Measurements from ENCODE around the gene FAHD2A. TPM values are rescaled to one million over a fixed set of nuclear protein-coding genes. Genes with fewer than 3 reads are reported as not detected.
"Not testable (repeated sequence)": the region's sequence is repeated elsewhere in the genome, so short reads cannot be mapped to it uniquely, and the experiment has no call there.

FAHD2A gene
- total RNA-seq, 1 donor from 2014 or later, result 46.3 TPM

DNA sequence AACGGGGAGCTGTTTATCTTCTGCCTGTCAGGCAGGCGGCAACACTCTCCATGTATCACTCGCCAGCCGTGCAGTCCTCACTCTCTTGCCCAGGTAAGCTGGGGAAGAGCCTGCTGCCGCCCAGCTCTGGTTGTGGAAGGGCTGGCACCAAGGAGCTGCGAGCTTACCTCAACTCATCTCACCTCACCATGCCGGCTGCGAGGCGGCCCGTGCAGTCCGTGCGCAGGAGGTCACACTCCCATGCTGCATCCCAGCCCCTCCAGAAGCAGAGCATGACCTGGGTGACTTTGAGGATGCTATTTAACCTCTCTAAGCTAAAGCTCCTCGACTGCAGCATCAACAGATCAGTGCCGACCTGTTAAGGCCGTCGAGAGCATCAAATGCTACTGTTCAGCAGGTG, 13.1 kb downstream of the FAHD2A start:
- DNase-seq; ATAC-seq; intact Hi-C loops (cut with micrococcal nuclease): not testable (repeated sequence)

DNA sequence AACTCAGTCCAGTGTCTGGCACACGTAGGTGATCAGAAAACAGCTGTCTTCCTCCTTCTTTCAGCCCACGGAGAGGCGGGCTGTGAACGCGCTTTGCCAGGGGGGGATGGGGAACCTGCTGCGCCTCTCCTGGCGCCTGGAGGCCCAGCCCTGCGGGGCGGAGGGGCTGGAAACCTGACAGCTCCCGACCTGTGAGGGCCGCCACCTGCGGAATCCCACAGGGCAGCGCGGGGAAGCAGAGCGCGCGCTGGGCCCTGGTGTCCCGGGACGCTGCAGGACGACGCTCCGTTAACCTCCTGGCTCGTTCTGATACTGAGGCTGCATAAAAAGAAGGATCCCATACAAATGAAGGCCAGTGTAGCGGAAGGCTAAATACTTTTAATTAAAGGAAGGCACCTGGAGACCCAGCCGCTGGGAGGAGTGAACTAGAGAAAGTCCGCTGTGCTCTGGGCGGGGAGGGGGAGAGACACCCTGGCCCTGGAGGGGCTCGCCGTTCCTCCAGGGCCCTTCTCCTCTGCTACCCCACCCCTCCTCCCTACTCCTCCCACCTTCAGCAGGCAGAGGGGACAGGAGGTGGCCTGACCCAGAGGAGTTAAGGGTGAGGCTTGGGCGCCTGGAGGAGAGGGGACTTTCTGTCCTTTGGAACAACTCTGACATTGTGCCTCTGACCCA, 24.8 kb downstream of the FAHD2A start:
- ATAC-seq; DNase-seq; intact Hi-C loops (cut with micrococcal nuclease): not testable (repeated sequence)

GRCh38 chr2:95429748-95430467, 27.4 kb downstream of the FAHD2A start:
- intact Hi-C loops (cut with micrococcal nuclease); DNase-seq: not testable (repeated sequence)
- ATAC-seq, result peak; percentile 83

DNA sequence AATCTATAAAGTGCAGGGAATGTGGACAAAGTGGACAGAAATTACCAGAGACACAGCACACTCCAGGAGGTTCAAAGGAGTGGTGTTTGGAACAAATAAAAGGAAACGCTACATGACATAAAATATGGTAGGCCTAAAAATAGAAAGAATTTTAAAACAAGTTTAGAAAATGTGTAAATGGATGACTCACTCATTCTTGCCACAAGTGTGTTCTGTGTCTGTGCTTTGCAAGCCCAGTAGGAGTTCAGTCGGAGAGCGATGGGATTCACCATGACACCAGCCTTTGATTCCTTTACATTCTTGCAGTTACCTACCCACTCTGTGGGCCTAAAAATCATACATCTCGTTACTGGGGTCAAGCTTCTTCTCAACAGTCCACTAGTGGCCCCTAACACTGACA, 30.9 kb downstream of the FAHD2A start:
- ATAC-seq; intact Hi-C loops (cut with micrococcal nuclease); DNase-seq: not testable (repeated sequence)

- DNase-seq; intact Hi-C loops (cut with micrococcal nuclease); ATAC-seq: not testable (repeated sequence)
Measured at GRCh38 chr2:95433973-95434372, 31.5 kb downstream of the FAHD2A start.

DNA sequence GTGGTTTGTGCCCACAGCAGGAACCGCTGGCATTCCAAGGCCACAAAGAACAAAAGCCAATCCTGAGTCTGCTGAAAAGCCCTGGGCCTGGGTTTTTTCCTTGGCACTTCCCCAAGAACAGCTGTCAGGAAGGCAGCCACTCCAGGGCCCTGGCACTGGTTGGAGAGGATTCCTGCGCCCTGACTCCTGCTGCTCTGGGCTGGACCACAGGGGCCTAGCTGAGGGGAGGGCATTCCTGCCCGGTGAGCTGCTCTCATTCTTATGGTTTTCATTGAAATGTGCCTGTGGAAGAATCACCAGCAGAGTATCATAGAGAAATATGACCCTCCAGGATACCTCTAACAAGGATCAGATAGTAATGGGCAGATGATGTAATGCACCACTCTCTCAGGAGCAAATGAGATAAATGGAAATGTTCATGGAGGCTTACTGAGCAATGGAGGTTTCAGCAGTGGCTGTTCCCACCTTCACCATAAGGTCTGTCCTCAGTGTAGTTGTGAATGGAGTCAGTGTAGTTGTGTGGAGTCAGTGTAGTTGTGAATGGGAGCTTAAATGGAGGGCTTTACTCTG, 32.1 kb downstream of the FAHD2A start:
- intact Hi-C loops (cut with micrococcal nuclease), result not testable (repeated sequence)
- DNase-seq (peak; percentile 59), ATAC-seq (peak; percentile 87)

DNA sequence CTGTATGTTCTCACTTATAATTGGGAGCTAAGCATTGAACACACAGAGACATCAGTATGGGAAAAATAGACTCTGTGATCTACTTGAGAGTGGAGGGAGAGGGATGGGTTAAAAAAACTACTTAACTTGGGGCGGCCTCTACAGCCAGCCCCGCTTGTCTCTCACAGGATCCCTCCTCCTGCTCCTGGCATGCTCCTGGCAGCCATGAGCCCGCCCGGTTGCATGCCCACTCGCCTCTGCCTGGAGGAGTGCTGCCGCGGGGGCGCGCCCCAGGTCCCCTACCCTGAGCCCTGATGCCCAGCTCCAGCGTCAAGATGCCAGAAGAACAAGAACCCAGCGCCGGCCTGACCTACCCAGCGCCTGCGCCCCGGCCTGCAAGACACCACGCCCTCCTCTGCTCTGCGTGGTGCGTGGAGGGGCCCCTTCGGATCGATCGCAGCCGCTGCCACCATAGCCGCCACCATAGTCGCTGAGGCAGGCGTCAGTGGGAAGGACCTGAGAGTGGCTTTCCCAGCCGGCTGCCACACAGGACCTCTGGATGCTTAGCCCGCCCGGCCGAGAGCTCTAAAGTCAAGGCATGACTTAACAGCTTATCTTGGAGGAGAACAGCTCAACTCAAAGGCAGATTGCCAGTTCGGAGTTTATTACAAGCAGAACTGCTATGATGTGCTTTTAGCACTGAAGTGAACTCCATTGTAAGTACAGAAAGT, 32.8 kb downstream of the FAHD2A start:
- intact Hi-C loops (cut with micrococcal nuclease); DNase-seq: not testable (repeated sequence)
- ATAC-seq, result peak; percentile 61

DNA sequence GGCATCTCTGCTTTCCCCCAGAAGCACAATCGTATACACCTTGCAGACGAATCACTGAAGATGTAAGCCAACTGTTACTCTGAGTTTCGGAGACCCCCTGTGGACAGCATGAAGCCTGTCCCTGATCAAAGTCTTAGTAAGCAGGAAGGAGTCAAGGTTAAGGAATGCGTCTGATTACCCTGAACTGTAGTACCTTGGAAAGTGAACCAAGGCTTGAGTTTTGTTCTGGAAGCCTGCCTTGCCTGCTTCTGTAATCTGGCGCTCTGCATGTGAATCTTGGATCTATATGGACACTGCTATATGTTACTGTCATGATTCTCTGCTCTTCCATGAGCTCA, 33.3 kb downstream of the FAHD2A start:
- ATAC-seq; intact Hi-C loops (cut with micrococcal nuclease); DNase-seq: not testable (repeated sequence)

GRCh38 chr2:95442474-95443099, 40.1 kb downstream of the FAHD2A start:
- peak; percentile 78 for ATAC-seq
- intact Hi-C loops (cut with micrococcal nuclease); DNase-seq: not testable (repeated sequence)

GRCh38 chr2:95445317-95445716, 42.8 kb downstream of the FAHD2A start:
- DNase-seq; intact Hi-C loops (cut with micrococcal nuclease): not testable (repeated sequence)
- peak; percentile 83 for ATAC-seq

GRCh38 chr2:95463292-95463691, 60.8 kb downstream of the FAHD2A start:
- ATAC-seq; intact Hi-C loops (cut with micrococcal nuclease); DNase-seq: not testable (repeated sequence)

Other genes starting within 250 kb of the FAHD2A start
- gene ZNF514, start 242.9 kb upstream of the FAHD2A start, total RNA-seq, result 15.4 TPM
- 3.6 TPM for gene ZNF2, start 236.9 kb upstream of the FAHD2A start, total RNA-seq
- 3.0 TPM for gene ZNF892, start 195.2 kb upstream of the FAHD2A start, total RNA-seq
- gene PROM2, start 128.3 kb upstream of the FAHD2A start, total RNA-seq, result 0.35 TPM
- gene KCNIP3, start 105.4 kb upstream of the FAHD2A start, total RNA-seq, result 5.3 TPM
- not detected for gene TRIM43B, start 82.0 kb downstream of the FAHD2A start, total RNA-seq
- gene TRIM43, start 189.3 kb downstream of the FAHD2A start, total RNA-seq, result not detected

All from left ventricle myocardium superior (tissue), 1 donor.